HCT116 (cell line): Measurements from ENCODE around the gene ROR2. TPM values are rescaled to one million over a fixed set of nuclear protein-coding genes. Genes with fewer than 3 reads are reported as not detected.

Source experiments
- ATAC-seq: fragments of 200-7000 bp; cut with Tn5 transposase; 2 replicates; pipeline ENCODE4 v1.9.1; 2020; ENCODE audit warnings: mild to moderate bottlenecking, moderate library complexity
- BruUV-seq: library from RNA; stranded (reverse); fragments of 400-500 nt; replicated peaks from 2 replicates; lab custom pipeline; 2021; lab: Mats Ljungman, UMichigan
- CTCF ChIA-PET: fragments of 300-600 bp; sonication (Branson Sonifier 250); formaldehyde crosslinking; loops from one replicate; lab custom pipeline; 2021; ENCODE audit warnings: antibody characterized with exemption; lab: Charles Lee
- POLR2A ChIA-PET: fragments of 300-600, 350-600 bp; sonication (Branson Sonifier 250); formaldehyde crosslinking; loops from one replicate; lab custom pipeline; 2021; ENCODE audit warnings: antibody characterized with exemption; lab: Charles Lee
- RAD21 ChIA-PET, 2 experiments: fragments of 300-600 bp; sonication (Branson Sonifier 250); formaldehyde crosslinking; loops; one replicate each; lab custom pipeline; 2023; ENCODE audit warnings: low total read pairs in 2 of 2; ENCODE audit not compliant: uncharacterized antibody in 2 of 2, unreplicated experiment in 2 of 2, low non-redundant PET in 1 of 2; lab: Charles Lee
- DNase-seq: peaks from one replicate; pipeline ENCODE4 v3.0.0-alpha.2; 2010; ENCODE audit warnings: low read depth, low spot score
- H2AFZ ChIP-seq: fragments of 200-600 bp; shearing (Covaris generic), sonication (generic); 2 replicates; pipeline ENCODE4 v1.6.1; 2017; ENCODE audit warnings: low read depth, mixed run types, mixed read lengths, antibody characterized with exemption, low read length; ENCODE audit not compliant: poor library complexity, severe bottlenecking
- H3K27ac ChIP-seq: 2 replicates; pipeline ENCODE4 v1.5.1; 2012; ENCODE audit warnings: low read depth, low read length
- H3K27me3 ChIP-seq: fragments of 200-600 bp; sonication (generic); 2 replicates; pipeline ENCODE4 v1.6.1; 2016; ENCODE audit warnings: mixed run types, low read length, mixed read lengths; ENCODE audit not compliant: insufficient read depth
- H3K36me3 ChIP-seq, 2 experiments: fragments of 200-500 bp in 1 of 2; fragments of 200-600 bp in 1 of 2; sonication (Bioruptor generic) in 1 of 2; sonication (generic) in 1 of 2; 2 replicates each; pipeline versions ENCODE4 v1.5.1 to v1.6.1; 2014 to 2016; ENCODE audit warnings: low read length in 2 of 2, inconsistent platforms in 1 of 2, mixed read lengths in 1 of 2, mixed run types in 1 of 2; ENCODE audit not compliant: insufficient read depth in 2 of 2, control insufficient read depth in 1 of 2
- H3K4me1 ChIP-seq, 2 experiments: fragments of 200-600 bp in 1 of 2; sonication (generic) in 1 of 2; 2 replicates each; pipeline versions ENCODE4 v1.5.1 to v1.6.1; 2012 to 2017; ENCODE audit warnings: low read length in 2 of 2, inconsistent platforms in 1 of 2, mild to moderate bottlenecking in 1 of 2, mixed read lengths in 1 of 2, mixed run types in 1 of 2, moderate library complexity in 1 of 2; ENCODE audit not compliant: insufficient read depth in 2 of 2, control insufficient read depth in 1 of 2
- H3K4me2 ChIP-seq: fragments of 200-600 bp; sonication (generic); 2 replicates; pipeline ENCODE4 v1.6.1; 2017; ENCODE audit warnings: mixed run types, low read length, mixed read lengths
- H3K4me3 ChIP-seq, 2 experiments: fragments of 200-600 bp in 1 of 2; sonication (generic) in 1 of 2; replicated peaks in 1 of 2; 2 replicates each; pipeline ENCODE4 v1.5.1; 2011 to 2016; ENCODE audit warnings: low read length in 2 of 2, control low read depth in 1 of 2, low read depth in 1 of 2, mild to moderate bottlenecking in 1 of 2, mixed read lengths in 1 of 2, mixed run types in 1 of 2
- H3K79me2 ChIP-seq: fragments of 200-600 bp; sonication (generic); 2 replicates; pipeline ENCODE4 v1.6.1; 2017; ENCODE audit warnings: mild to moderate bottlenecking, mixed run types, low read length, moderate library complexity, mixed read lengths; ENCODE audit not compliant: insufficient read depth
- H3K9ac ChIP-seq: fragments of 200-600 bp; sonication (generic); 2 replicates; pipeline ENCODE4 v1.6.1; 2016; ENCODE audit warnings: low read length, mixed read lengths
- H3K9me2 ChIP-seq: fragments of 200-600 bp; sonication (generic), shearing (Covaris generic); 2 replicates; pipeline ENCODE4 v1.6.1; 2017; ENCODE audit warnings: mixed run types, mild to moderate bottlenecking, moderate library complexity; ENCODE audit not compliant: insufficient read depth
- H3K9me3 ChIP-seq, 2 experiments: fragments of 200-500 bp in 1 of 2; fragments of 200-600 bp in 1 of 2; sonication (Bioruptor generic) in 1 of 2; sonication (generic) in 1 of 2; 2 replicates each; pipeline ENCODE4 v1.6.1; 2014 to 2017; ENCODE audit warnings: low read length in 2 of 2, mixed read lengths in 2 of 2, inconsistent platforms in 1 of 2, low read depth in 1 of 2, mild to moderate bottlenecking in 1 of 2, mixed run types in 1 of 2, moderate library complexity in 1 of 2; ENCODE audit not compliant: control insufficient read depth in 1 of 2, insufficient read depth in 1 of 2
- H4K20me1 ChIP-seq: fragments of 200-600 bp; sonication (generic), shearing (Covaris generic); 2 replicates; pipeline ENCODE4 v1.6.1; 2017; ENCODE audit warnings: mixed run types, mild to moderate bottlenecking, moderate library complexity; ENCODE audit not compliant: insufficient read depth
- EZH2 ChIP-seq: fragments of 200-600 bp; sonication (generic); IDR thresholded peaks from 2 replicates; pipeline ENCODE4 v1.6.1; 2017; ENCODE audit warnings: antibody characterized with exemption, mixed run types
- RAD21 ChIP-seq: IDR thresholded peaks from 2 replicates; pipeline ENCODE4 v1.6.1; 2012; ENCODE audit warnings: low read depth, mild to moderate bottlenecking
- TCF7L2 ChIP-seq: IDR thresholded peaks from 2 replicates; pipeline ENCODE4 v1.7.0; 2011; ENCODE audit warnings: borderline replicate concordance, inconsistent platforms; ENCODE audit not compliant: insufficient read depth, insufficient read length; ENCODE audit errors: extremely low read depth
- ZNF274 ChIP-seq: fragments of 200-500 bp; sonication (Bioruptor generic); IDR thresholded peaks from 2 replicates; pipeline ENCODE4 v1.6.1; 2014; ENCODE audit warnings: mild to moderate bottlenecking, low read depth, low read length, inconsistent platforms
- intact Hi-C: fragments of 100-400 bp; cut with micrococcal nuclease; formaldehyde crosslinking; loops from 2 replicates; pipeline ENCODE4 v1.10.0; 2022
- total RNA-seq: library from RNA; stranded (reverse); gene quantifications from one replicate; pipeline ENCODE4 v1.2.1, GENCODE V29; 2021; ENCODE audit not compliant: unreplicated experiment

ROR2 gene
- total RNA-seq, 1 experiment from 2014 or later, result 15.7 TPM

DNA sequence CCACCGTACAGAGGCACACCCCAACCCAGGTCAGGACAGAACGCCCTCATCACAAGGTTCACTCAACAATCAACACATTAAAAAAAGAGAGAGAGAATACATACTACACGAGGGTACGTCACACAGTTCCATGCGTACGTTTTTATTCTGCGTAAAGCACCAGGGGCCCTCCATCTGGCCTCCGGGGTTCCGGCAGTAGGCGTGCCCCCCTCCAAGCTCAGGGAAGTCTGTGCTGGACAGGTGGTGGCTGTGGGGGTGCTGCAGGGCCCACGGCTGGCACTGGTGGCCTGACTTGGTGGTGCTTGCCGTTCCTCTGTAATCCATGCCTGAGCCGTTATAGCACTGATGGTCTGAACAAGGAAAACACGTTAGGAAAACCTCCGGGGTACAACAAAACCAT, 219.2 kb downstream of the ROR2 start:
- Histone ChIP-seq H3K4me1 (peaks cover 0 to 4% of the 10 kb centered on the region in 2 experiments; a peak in 2 of 4 replicates), H3K4me3 (no peak overlapping the region), H3K27ac (no peak overlapping the region), H3K27me3 (no peaks in the 10 kb centered on the region), H3K9me2 (no peaks in the 10 kb centered on the region), H3K9ac (no peak overlapping the region), H3K4me2 (no peak overlapping the region), H4K20me1 (no peaks in the 10 kb centered on the region), H3K36me3 (no peaks in the 10 kb centered on the region), H2AFZ (no peak overlapping the region), H3K79me2 (no peaks in the 10 kb centered on the region), H3K9me3 (no peaks in the 10 kb centered on the region)
- no peak for TF ChIP-seq ZNF274
- no peak for TF ChIP-seq TCF7L2
- no peak for TF ChIP-seq EZH2
- POLR2A ChIA-PET, result no interaction called here
- CTCF ChIA-PET, result no interaction called here
- intact Hi-C loops, result no loop called here
- no TSS peak for BruUV-seq
- RAD21 ChIA-PET, result no interaction called here
- no peak for DNase-seq
- ATAC-seq, result no peak

DNA sequence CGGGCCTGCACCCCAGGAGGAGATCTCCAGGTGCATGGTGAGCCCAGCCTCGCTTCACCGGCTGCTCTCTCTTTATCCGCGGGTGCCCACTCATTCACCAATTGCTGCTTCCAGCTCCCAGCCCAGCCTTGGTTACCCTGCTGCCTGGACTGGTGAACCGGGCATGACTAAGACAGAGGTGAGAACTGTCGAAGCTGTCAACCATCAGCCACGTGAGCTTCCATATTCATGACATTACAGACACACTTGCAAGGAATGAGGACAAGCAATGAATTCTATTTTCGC, 220.5 kb downstream of the ROR2 start:
- no peaks in the 10 kb centered on the region for H3K9me2 ChIP-seq
- H3K4me3 ChIP-seq, result no peak overlapping the region
- no peak overlapping the region for H2AFZ ChIP-seq
- H3K36me3 ChIP-seq, result no peaks in the 10 kb centered on the region
- no peak for ATAC-seq
- H4K20me1 ChIP-seq, result no peaks in the 10 kb centered on the region
- H3K4me2 ChIP-seq, result no peak overlapping the region
- ChIA-PET POLR2A (no interaction called here), CTCF (interaction anchor here (1.7 kb wide), 1 partner anchor 814 kb away, joined by 11 read pairs; no protein-coding TSS in a partner anchor)
- BruUV-seq, result no TSS peak
- H3K27ac ChIP-seq, result no peak overlapping the region
- H3K9me3 ChIP-seq, result no peaks in the 10 kb centered on the region
- no peak for DNase-seq
- no peak overlapping the region for H3K9ac ChIP-seq
- H3K4me1 ChIP-seq, result peaks cover 0 to 4% of the 10 kb centered on the region in 2 experiments; a peak in 2 of 4 replicates
- intact Hi-C loops, result no loop called here
- TF ChIP-seq RAD21 (no peak), EZH2 (no peak)
- TF ChIP-seq, all 23 proteins: peak for 0
- RAD21 ChIA-PET, result interaction anchor here in 1 of 2 experiments (0.6 kb wide), 1 partner anchor 359 kb away, joined by 4 read pairs; no protein-coding TSS in a partner anchor
- no peaks in the 10 kb centered on the region for H3K27me3 ChIP-seq
- H3K79me2 ChIP-seq, result no peaks in the 10 kb centered on the region
